ENCODE measurements around the gene KXD1.

GRCh38 chr19:18612772-18613588 is 55.3 kb downstream of the KXD1 start, which contains the start of gene TMEM59L:
- TF ChIP-seq CTCF (IDR thresholded peaks at IDR 0.05) (no peak), POLR2A (IDR thresholded peaks at IDR 0.05) (no peak)

All from uterus (tissue), 2 donors.